HepG2 (cell line): ENCODE data around the gene PAQR3. TPM values are rescaled to one million over a fixed set of nuclear protein-coding genes. Genes with fewer than 3 reads are reported as not detected.

Experiments
- ATAC-seq: fragments of 200-7000 bp; cut with Tn5 transposase; 3 replicates; pipeline ENCODE4 v1.9.1; 2020; ENCODE audit warnings: mild to moderate bottlenecking, moderate library complexity
- BruUV-seq: library from RNA; stranded (reverse); fragments of 400-500 nt; replicated peaks from 2 replicates; lab custom pipeline; 2021; lab: Mats Ljungman, UMichigan
- CTCF ChIA-PET: fragments of 300-600 bp; formaldehyde crosslinking; extraction: SDS; loops from one replicate; lab custom pipeline; 2021; ENCODE audit warnings: low total read pairs, inconsistent platforms, low intra/inter-chr PET ratio; lab: Yijun Ruan, JAX
- POLR2A ChIA-PET: fragments of 350-600 bp; sonication (Branson Sonifier 250); formaldehyde crosslinking; loops from one replicate; lab custom pipeline; 2020; ENCODE audit warnings: antibody characterized with exemption, inconsistent platforms; lab: Yijun Ruan, JAX
- DNase-seq: peaks from one replicate; pipeline ENCODE4 v3.0.0-alpha.2; 2015; ENCODE audit warnings: low spot score
- FAIRE-seq: peaks from 3 replicates; lab custom pipeline; 2011; peaks lifted over from hg19 to GRCh38; lab: Jason Lieb, UNC
- H2AFZ ChIP-seq: one replicate; pipeline ENCODE4 v1.6.1; 2011; ENCODE audit warnings: low read length, inconsistent platforms
- H3K27ac ChIP-seq: fragments of 300-600 bp; 3 replicates; pipeline ENCODE4 v1.8.0; 2011; ENCODE audit warnings: mixed run types, mild to moderate bottlenecking, mixed read lengths, low read length, inconsistent platforms; ENCODE audit not compliant: insufficient read depth; ENCODE audit errors: extremely low read length
- H3K27me3 ChIP-seq, 2 experiments: fragments of 200-600 bp in 1 of 2; 2 replicates in 1 of 2; 3 replicates in 1 of 2; pipeline versions ENCODE4 v1.6.0 to v1.8.0; 2011; ENCODE audit warnings: low read length in 2 of 2, mild to moderate bottlenecking in 2 of 2, moderate library complexity in 2 of 2, inconsistent platforms in 1 of 2; ENCODE audit not compliant: insufficient read depth in 2 of 2, control insufficient read depth in 1 of 2
- H3K36me3 ChIP-seq, 2 experiments: fragments of 200-600 bp in 1 of 2; replicated peaks in 1 of 2; 2 replicates in 1 of 2; 3 replicates in 1 of 2; pipeline versions ENCODE4 v1.5.1 to v1.8.0; 2011; ENCODE audit warnings: low read length in 2 of 2, inconsistent platforms in 1 of 2; ENCODE audit not compliant: insufficient read depth in 2 of 2, control insufficient read depth in 1 of 2
- H3K4me1 ChIP-seq: 2 replicates; pipeline ENCODE4 v1.5.1; 2012; ENCODE audit warnings: low read length, inconsistent platforms; ENCODE audit not compliant: insufficient read depth
- H3K4me2 ChIP-seq: 2 replicates; pipeline ENCODE4 v1.6.0; 2011; ENCODE audit warnings: low read depth, low read length, inconsistent platforms
- H3K4me3 ChIP-seq, 3 experiments: fragments of 200-600 bp in 1 of 3; sonication (generic), shearing (Covaris generic) in 1 of 3; replicated peaks in 1 of 3; 2 replicates each; pipeline ENCODE4 v1.5.1; 2011 to 2016; ENCODE audit warnings: low read length in 3 of 3, inconsistent platforms in 2 of 3, low read depth in 2 of 3, mild to moderate bottlenecking in 2 of 3, control low read depth in 1 of 3, mixed read lengths in 1 of 3; ENCODE audit not compliant: insufficient read depth in 1 of 3
- H3K79me2 ChIP-seq: one replicate; pipeline ENCODE4 v1.6.1; 2011; ENCODE audit warnings: low read length, inconsistent platforms; ENCODE audit not compliant: insufficient read depth
- H3K9ac ChIP-seq: 2 replicates; pipeline ENCODE4 v1.6.0; 2011; ENCODE audit warnings: mild to moderate bottlenecking, low read depth, low read length, inconsistent platforms; ENCODE audit not compliant: insufficient read depth
- H3K9me3 ChIP-seq: 2 replicates; pipeline ENCODE4 v1.5.1; 2012; ENCODE audit warnings: mild to moderate bottlenecking, low read length
- H4K20me1 ChIP-seq: 2 replicates; pipeline ENCODE4 v1.6.0; 2011; ENCODE audit warnings: inconsistent platforms, mild to moderate bottlenecking, low read length, moderate library complexity; ENCODE audit not compliant: insufficient read depth
- BRCA1 ChIP-seq: sonication (generic); formaldehyde crosslinking; IDR thresholded peaks from 2 replicates; pipeline ENCODE4 v1.4.0; 2020; ENCODE audit warnings: missing genetic modification reagents
- CSRNP2 ChIP-seq: sonication (generic); formaldehyde crosslinking; conservative IDR thresholded peaks from 2 replicates; pipeline ENCODE4 v1.8.0; 2022; ENCODE audit warnings: low read depth, missing genetic modification reagents
- FOXC1 ChIP-seq: sonication (generic); formaldehyde crosslinking; IDR thresholded peaks from 2 replicates; pipeline ENCODE4 v1.8.0; 2022; ENCODE audit warnings: mild to moderate bottlenecking, missing genetic modification reagents, borderline replicate concordance
- GATAD2A ChIP-seq: IDR thresholded peaks from 2 replicates; pipeline ENCODE4 v1.6.1; 2016
- KDM5B ChIP-seq: sonication (generic); formaldehyde crosslinking; IDR thresholded peaks from 2 replicates; pipeline ENCODE4 v1.4.0; 2020; ENCODE audit warnings: missing genetic modification reagents, mild to moderate bottlenecking, borderline replicate concordance
- MXD1 ChIP-seq: sonication (generic); formaldehyde crosslinking; IDR thresholded peaks from 2 replicates; pipeline ENCODE4 v1.4.0; 2020; ENCODE audit warnings: mild to moderate bottlenecking, missing genetic modification reagents
- REL ChIP-seq: sonication (generic); formaldehyde crosslinking; conservative IDR thresholded peaks from 2 replicates; pipeline ENCODE4 v1.8.0; 2022; ENCODE audit warnings: mild to moderate bottlenecking, missing genetic modification reagents, moderate library complexity
- SETDB1 ChIP-seq: sonication (generic); formaldehyde crosslinking; IDR thresholded peaks from 2 replicates; pipeline ENCODE4 v1.5.1; 2020; ENCODE audit warnings: missing genetic modification reagents, mild to moderate bottlenecking, borderline replicate concordance
- SOX13 ChIP-seq, 3 experiments: fragments of 450-650 bp in 1 of 3; sonication (generic) in 1 of 3; formaldehyde crosslinking in 1 of 3; IDR thresholded peaks in 2 of 3; conservative IDR thresholded peaks in 1 of 3; 2 replicates each; pipeline versions ENCODE4 v1.5.0 to v1.6.1; 2016 to 2020; ENCODE audit warnings: antibody characterized with exemption in 1 of 3, mild to moderate bottlenecking in 1 of 3, missing compliant biosample characterization in 1 of 3, missing genetic modification reagents in 1 of 3, moderate library complexity in 1 of 3
- TEAD2 ChIP-seq: sonication (generic); formaldehyde crosslinking; IDR thresholded peaks from 2 replicates; pipeline ENCODE4 v1.9.0; 2021; ENCODE audit warnings: missing genetic modification reagents
- ZNF263 ChIP-seq: sonication (generic); formaldehyde crosslinking; IDR thresholded peaks from 2 replicates; pipeline ENCODE4 v1.4.0; 2020; ENCODE audit warnings: missing genetic modification reagents
- ZNF33B ChIP-seq: sonication (generic); formaldehyde crosslinking; IDR thresholded peaks from 2 replicates; pipeline ENCODE4 v1.5.1; 2020; ENCODE audit warnings: mild to moderate bottlenecking, missing genetic modification reagents
- WGBS: methylation state at CpG from one replicate; pipeline ENCODE4 v1.1.6; 2017; ENCODE audit warnings: low lambda C conversion rate; 5-methylcytosine and 5-hydroxymethylcytosine counted together
- in situ Hi-C: cut with HindIII; loops from 2 replicates; pipeline ENCODE4 v1.10.0; 2017; ENCODE audit warnings: low pct_unique_long_range_greater_than_20kb; ENCODE audit not compliant: extremely low pct_ligation_motif_present
- intact Hi-C: fragments of 100-400 bp; cut with micrococcal nuclease; formaldehyde crosslinking; loops from one replicate; pipeline ENCODE4 v1.10.0; 2022; ENCODE audit not compliant: unreplicated experiment
- polyA plus RNA-seq, 8 experiments: library from polyadenylated mRNA; depleted of rRNA in 3 of 8; stranded (reverse) in 7 of 8; unstranded in 1 of 8; fragments of >200 nt; fragmentation: Illumina TruSeq in 4 of 8; extraction: Trizol in 4 of 8; gene quantifications; 2 replicates each; pipeline versions ENCODE4 v1.2.1 to v1.2.3, GENCODE V29; 2011 to 2016; ENCODE audit warnings: low read depth in 4 of 8, missing spikeins in 1 of 8, mixed read lengths in 1 of 8; ENCODE audit not compliant: insufficient read depth in 1 of 8
- total RNA-seq, 5 experiments: library from RNA; depleted of rRNA; stranded (reverse); fragments of >200 nt; fragmentation: Illumina TruSeq; extraction: Trizol; gene quantifications; 2 replicates each; pipeline ENCODE4 v1.2.3, GENCODE V29; 2016; ENCODE audit warnings: low read depth in 1 of 5
- TF ChIP-seq, protein P1 (sequence below): sonication (generic); formaldehyde crosslinking; IDR thresholded peaks from 2 replicates; pipeline ENCODE4 v1.4.0; 2020; ENCODE audit warnings: missing genetic modification reagents
- TF ChIP-seq, protein P2 (sequence below): sonication (generic); formaldehyde crosslinking; IDR thresholded peaks from 2 replicates; pipeline ENCODE4 v1.8.0; 2022; ENCODE audit warnings: mild to moderate bottlenecking, missing genetic modification reagents, moderate library complexity
- TF ChIP-seq, protein P3 (sequence below): sonication (generic); formaldehyde crosslinking; IDR thresholded peaks from 2 replicates; pipeline ENCODE4 v1.8.0; 2022; ENCODE audit warnings: missing genetic modification reagents, mild to moderate bottlenecking, inconsistent platforms, borderline replicate concordance
- TF ChIP-seq, protein P4 (sequence below): sonication (generic); formaldehyde crosslinking; IDR thresholded peaks from 2 replicates; pipeline ENCODE4 v1.5.0; 2020; ENCODE audit warnings: missing genetic modification reagents

The PAQR3 gene
- total and polyA plus RNA-seq, 2 of the 13 experiments (the other 11 are each of a cell fraction or from before 2014, with no cell fraction given) = 9.9 to 13.6 TPM

- no peak overlapping the region for H2AFZ ChIP-seq
- WGBS = 0% methylated on average over 1 of the region's 1 CpG
- FAIRE-seq (no peak), DNase-seq (no peak), ATAC-seq (no peak)
- H3K4me2 ChIP-seq = no peak overlapping the region
- no peaks in the 10 kb centered on the region for H3K9me3 ChIP-seq
- in situ Hi-C loops (no loop called here), intact Hi-C loops (no loop called here)
- H3K79me2 ChIP-seq = no peaks in the 10 kb centered on the region
- no peak overlapping the region for H3K9ac ChIP-seq
- no peaks in the 10 kb centered on the region for H4K20me1 ChIP-seq
- CTCF ChIA-PET = no interaction called here
- H3K36me3 ChIP-seq = no peaks in the 10 kb centered on the region
- TF ChIP-seq KDM5B (CRISPR knock-in tag) = no peak
- no peak for TF ChIP-seq FOXC1
- TF ChIP-seq, protein P1, sequence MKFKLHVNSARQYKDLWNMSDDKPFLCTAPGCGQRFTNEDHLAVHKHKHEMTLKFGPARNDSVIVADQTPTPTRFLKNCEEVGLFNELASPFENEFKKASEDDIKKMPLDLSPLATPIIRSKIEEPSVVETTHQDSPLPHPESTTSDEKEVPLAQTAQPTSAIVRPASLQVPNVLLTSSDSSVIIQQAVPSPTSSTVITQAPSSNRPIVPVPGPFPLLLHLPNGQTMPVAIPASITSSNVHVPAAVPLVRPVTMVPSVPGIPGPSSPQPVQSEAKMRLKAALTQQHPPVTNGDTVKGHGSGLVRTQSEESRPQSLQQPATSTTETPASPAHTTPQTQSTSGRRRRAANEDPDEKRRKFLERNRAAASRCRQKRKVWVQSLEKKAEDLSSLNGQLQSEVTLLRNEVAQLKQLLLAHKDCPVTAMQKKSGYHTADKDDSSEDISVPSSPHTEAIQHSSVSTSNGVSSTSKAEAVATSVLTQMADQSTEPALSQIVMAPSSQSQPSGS (CRISPR knock-in tag) = no peak
- TF ChIP-seq, protein P2, sequence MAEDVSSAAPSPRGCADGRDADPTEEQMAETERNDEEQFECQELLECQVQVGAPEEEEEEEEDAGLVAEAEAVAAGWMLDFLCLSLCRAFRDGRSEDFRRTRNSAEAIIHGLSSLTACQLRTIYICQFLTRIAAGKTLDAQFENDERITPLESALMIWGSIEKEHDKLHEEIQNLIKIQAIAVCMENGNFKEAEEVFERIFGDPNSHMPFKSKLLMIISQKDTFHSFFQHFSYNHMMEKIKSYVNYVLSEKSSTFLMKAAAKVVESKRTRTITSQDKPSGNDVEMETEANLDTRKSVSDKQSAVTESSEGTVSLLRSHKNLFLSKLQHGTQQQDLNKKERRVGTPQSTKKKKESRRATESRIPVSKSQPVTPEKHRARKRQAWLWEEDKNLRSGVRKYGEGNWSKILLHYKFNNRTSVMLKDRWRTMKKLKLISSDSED (CRISPR knock-in tag) = no peak
- no peak for TF ChIP-seq TEAD2 (CRISPR knock-in tag)
- no peak for TF ChIP-seq SOX13 (IDR thresholded peaks at IDR 0.05)
- no peak for TF ChIP-seq SOX13 (CRISPR knock-in tag; conservative IDR thresholded peaks at IDR 0.05 in 1 of 2, IDR thresholded peaks at IDR 0.05 in 1 of 2)
- TF ChIP-seq ZNF263 (CRISPR knock-in tag) = no peak
- TF ChIP-seq SETDB1 (CRISPR knock-in tag) = no peak
- no peak for TF ChIP-seq BRCA1 (CRISPR knock-in tag)
- TF ChIP-seq, protein P3, sequence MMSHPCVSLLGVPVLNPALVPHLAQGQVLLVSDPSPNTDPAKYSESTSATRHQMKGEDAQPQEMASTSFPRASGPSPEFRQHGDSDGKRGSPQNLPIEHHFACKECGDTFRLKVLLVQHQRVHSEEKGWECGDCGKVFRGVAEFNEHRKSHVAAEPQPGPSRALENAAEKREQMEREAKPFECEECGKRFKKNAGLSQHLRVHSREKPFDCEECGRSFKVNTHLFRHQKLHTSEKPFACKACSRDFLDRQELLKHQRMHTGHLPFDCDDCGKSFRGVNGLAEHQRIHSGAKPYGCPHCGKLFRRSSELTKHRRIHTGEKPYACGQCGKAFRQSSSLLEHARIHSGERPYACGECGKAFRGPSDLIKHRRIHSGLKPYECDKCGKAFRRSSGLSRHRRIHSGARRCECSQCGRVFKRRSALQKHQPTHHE (CRISPR knock-in tag) = no peak
- TF ChIP-seq CSRNP2 (CRISPR knock-in tag) = no peak
- TF ChIP-seq, protein P4, sequence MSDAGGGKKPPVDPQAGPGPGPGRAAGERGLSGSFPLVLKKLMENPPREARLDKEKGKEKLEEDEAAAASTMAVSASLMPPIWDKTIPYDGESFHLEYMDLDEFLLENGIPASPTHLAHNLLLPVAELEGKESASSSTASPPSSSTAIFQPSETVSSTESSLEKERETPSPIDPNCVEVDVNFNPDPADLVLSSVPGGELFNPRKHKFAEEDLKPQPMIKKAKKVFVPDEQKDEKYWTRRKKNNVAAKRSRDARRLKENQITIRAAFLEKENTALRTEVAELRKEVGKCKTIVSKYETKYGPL = no peak
- TF ChIP-seq REL = no peak
- TF ChIP-seq MXD1 (CRISPR knock-in tag) = no peak
- TF ChIP-seq GATAD2A (CRISPR knock-in tag) = no peak
- no peak for TF ChIP-seq ZNF33B (CRISPR knock-in tag)
- no peak overlapping the region for H3K4me3 ChIP-seq
- no TSS peak for BruUV-seq
- H3K27ac ChIP-seq = no peak overlapping the region
- no peaks in the 10 kb centered on the region for H3K4me1 ChIP-seq
- POLR2A ChIA-PET = no interaction called here
- no peaks in the 10 kb centered on the region for H3K27me3 ChIP-seq
Observed at GRCh38 chr4:78971776-78972175, 32.5 kb upstream of the PAQR3 start.
